ENCODE measurements around the gene ROR1. TPM values are rescaled to one million over a fixed set of nuclear protein-coding genes. Genes with fewer than 3 reads are reported as not detected.

Gene ROR1
- total RNA-seq, 1 donor from 2014 or later, result 6.7 TPM

DNA sequence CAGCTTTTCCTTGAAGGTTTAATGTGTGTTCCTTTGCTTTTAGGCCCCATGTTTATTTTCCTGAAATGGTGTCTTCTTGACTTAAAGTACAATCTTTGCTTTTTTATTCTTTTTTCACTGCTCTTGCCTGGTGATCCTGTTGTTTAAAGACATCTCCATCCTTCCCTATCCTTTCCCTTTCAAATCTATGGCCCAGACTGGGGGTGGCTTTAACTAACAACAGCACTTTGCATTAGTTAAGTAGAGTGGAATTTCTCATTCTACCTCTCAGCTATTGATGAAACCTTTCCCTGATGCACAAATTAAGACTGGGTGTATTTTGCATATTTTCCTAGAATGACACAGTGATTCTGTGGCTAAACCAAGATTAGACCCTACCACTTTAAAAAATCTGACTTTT lies 84.3 kb downstream of the ROR1 start:
- H3K36me3 Mint-ChIP-seq (ENCODE audit: low read depth, unreplicated experiment), result no peaks in the 10 kb centered on the region
- H3K9me3 Mint-ChIP-seq (ENCODE audit: unreplicated experiment), result no peaks in the 10 kb centered on the region
- H3K27me3 Mint-ChIP-seq (ENCODE audit: unreplicated experiment), result no peaks in the 10 kb centered on the region
- no peaks in the 10 kb centered on the region for H3K4me1 Mint-ChIP-seq (ENCODE audit: unreplicated experiment)
- H3K4me3 Mint-ChIP-seq (ENCODE audit: unreplicated experiment), result no peak overlapping the region
- TF ChIP-seq, protein P1, sequence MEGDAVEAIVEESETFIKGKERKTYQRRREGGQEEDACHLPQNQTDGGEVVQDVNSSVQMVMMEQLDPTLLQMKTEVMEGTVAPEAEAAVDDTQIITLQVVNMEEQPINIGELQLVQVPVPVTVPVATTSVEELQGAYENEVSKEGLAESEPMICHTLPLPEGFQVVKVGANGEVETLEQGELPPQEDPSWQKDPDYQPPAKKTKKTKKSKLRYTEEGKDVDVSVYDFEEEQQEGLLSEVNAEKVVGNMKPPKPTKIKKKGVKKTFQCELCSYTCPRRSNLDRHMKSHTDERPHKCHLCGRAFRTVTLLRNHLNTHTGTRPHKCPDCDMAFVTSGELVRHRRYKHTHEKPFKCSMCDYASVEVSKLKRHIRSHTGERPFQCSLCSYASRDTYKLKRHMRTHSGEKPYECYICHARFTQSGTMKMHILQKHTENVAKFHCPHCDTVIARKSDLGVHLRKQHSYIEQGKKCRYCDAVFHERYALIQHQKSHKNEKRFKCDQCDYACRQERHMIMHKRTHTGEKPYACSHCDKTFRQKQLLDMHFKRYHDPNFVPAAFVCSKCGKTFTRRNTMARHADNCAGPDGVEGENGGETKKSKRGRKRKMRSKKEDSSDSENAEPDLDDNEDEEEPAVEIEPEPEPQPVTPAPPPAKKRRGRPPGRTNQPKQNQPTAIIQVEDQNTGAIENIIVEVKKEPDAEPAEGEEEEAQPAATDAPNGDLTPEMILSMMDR (IDR thresholded peaks at IDR 0.05; ENCODE audit: unreplicated experiment), result no peak
- no peak for DNase-seq (ENCODE audit: low spot score)
- H3K27ac Mint-ChIP-seq (ENCODE audit: unreplicated experiment), result no peak overlapping the region

DNA sequence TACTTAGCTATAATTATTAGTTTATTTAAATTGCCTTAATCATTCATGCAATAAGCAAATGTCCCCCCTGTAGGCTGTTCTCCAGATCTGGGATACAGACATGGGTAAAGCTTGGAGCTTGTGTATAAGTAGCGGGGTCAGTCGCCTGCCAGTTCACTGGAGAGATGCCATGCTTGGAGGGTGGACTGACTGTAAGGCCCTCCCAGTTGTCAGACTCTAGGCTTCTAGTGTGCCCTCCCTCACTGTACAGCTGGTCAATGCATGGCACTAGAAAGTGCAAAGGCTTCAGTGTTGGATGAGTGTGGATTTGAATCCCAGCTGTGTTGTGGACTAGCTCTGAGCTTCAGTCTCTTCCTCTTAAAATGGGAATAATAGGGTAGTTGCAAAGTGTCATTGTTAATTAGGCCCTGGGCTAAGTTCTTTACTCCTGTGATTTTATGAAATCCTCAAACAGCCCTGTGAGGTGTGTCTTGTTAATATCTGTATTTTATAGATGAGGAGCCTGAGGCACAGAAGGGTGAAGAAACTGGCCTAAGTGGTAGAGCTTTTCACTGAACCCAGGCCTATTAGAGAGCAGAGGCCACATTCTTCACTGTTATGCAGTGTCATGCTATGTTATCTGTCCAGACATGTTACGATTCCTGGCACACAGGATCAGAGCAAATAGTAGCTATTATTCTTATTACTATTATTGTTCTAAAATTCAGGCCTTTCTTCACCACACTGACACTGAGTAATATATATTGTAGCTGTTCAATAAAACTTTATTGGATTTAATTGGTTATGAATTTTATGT lies 85.9 kb downstream of the ROR1 start:
- H3K36me3 Mint-ChIP-seq (ENCODE audit: low read depth, unreplicated experiment), result no peaks in the 10 kb centered on the region
- peaks cover 2% of the 10 kb centered on the region for H3K27me3 Mint-ChIP-seq (ENCODE audit: unreplicated experiment)
- TF ChIP-seq, protein P1 (IDR thresholded peaks at IDR 0.05; ENCODE audit: unreplicated experiment), result no peak
- H3K27ac Mint-ChIP-seq (ENCODE audit: unreplicated experiment), result no peak overlapping the region
- no peak for DNase-seq (ENCODE audit: low spot score)
- no peak overlapping the region for H3K4me3 Mint-ChIP-seq (ENCODE audit: unreplicated experiment)
- H3K4me1 Mint-ChIP-seq (ENCODE audit: unreplicated experiment), result no peaks in the 10 kb centered on the region
- H3K9me3 Mint-ChIP-seq (ENCODE audit: unreplicated experiment), result no peaks in the 10 kb centered on the region

DNA sequence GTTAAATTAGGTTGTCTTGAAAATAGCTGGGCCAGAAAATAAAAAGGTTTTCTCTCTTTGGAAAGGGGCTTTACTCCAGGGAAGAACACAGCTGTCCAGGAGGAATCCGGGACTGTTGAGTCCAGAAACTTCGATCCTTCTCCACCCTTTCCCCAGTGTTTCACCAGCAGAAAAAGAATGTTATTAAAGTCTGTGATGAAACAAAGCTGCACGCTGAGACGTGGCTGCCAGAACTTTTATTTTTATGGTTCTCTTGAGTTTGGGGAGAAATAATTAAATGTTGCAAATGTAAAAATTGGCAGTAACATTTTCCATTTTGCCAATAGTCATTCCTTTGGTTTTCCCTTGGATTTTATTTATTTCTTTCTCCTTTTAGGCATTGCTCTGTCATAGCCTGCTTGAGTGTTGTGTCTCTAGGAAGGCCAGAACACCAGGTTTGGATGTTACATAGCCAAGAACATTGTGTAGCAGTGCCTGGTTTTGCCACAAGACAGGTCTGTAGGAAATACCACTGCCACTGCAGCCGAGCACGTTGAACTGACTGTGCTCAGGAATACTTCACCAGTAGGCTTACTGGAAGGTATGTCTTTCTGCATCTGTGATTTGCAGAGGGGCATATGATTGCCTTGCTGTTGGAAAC lies 87.4 kb downstream of the ROR1 start:
- Mint-ChIP-seq H3K9me3 (ENCODE audit: unreplicated experiment) (no peaks in the 10 kb centered on the region), H3K4me1 (ENCODE audit: unreplicated experiment) (no peaks in the 10 kb centered on the region), H3K36me3 (ENCODE audit: low read depth, unreplicated experiment) (no peaks in the 10 kb centered on the region), H3K27me3 (ENCODE audit: unreplicated experiment) (peaks cover 2% of the 10 kb centered on the region), H3K4me3 (ENCODE audit: unreplicated experiment) (no peak overlapping the region), H3K27ac (ENCODE audit: unreplicated experiment) (no peak overlapping the region)
- TF ChIP-seq, protein P1 (IDR thresholded peaks at IDR 0.05; ENCODE audit: unreplicated experiment), result no peak
- DNase-seq (ENCODE audit: low spot score), result no peak

DNA sequence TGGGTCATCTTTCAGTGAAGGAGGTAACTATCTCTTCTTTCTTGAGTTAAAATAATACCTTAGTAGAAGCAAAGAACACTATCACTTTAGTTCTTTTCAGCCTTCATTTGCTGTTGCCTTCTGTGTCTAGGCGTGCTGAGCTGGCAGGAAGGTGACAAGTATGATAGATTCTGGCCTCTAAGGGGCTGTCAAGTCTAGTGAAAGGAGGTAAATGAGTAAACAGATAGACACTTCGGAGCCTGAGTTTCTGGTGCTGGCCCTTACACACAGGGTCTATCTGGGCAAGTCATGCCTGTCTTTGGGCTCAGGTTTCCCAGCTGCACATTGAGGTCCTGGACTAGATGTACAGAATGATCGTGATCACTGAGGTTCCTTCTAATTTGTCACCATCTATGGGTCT lies 89.3 kb downstream of the ROR1 start:
- H3K4me1 Mint-ChIP-seq (ENCODE audit: unreplicated experiment), result peaks cover 3% of the 10 kb centered on the region
- TF ChIP-seq, protein P1 (IDR thresholded peaks at IDR 0.05; ENCODE audit: unreplicated experiment), result no peak
- H3K9me3 Mint-ChIP-seq (ENCODE audit: unreplicated experiment), result no peaks in the 10 kb centered on the region
- no peak overlapping the region for H3K27ac Mint-ChIP-seq (ENCODE audit: unreplicated experiment)
- no peak for DNase-seq (ENCODE audit: low spot score)
- no peaks in the 10 kb centered on the region for H3K36me3 Mint-ChIP-seq (ENCODE audit: low read depth, unreplicated experiment)
- no peak overlapping the region for H3K4me3 Mint-ChIP-seq (ENCODE audit: unreplicated experiment)
- peaks cover 3% of the 10 kb centered on the region for H3K27me3 Mint-ChIP-seq (ENCODE audit: unreplicated experiment)

DNA sequence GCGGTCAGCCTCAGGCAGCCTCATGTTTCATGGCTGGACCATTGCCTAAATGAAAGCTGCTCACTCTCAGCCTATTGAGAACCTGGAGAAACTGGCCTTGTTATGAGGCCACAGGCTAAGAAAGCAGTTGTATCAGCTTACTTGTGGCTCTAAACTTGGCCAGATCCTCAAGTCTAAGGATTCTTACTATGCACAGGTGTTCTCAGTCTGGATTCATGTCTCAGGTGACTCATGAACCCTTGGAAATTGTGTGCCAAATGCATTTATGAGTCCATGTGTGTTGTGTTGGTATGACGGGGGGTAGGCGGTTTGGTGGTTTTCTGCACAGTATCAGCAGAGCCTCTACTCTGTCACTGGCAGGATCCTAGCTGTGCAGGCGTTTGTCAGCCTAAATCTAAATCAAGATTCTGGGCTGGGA lies 90.4 kb downstream of the ROR1 start:
- H3K9me3 Mint-ChIP-seq (ENCODE audit: unreplicated experiment), result no peaks in the 10 kb centered on the region

More for the DNA sequence above, 90.4 kb downstream of the ROR1 start:
- Mint-ChIP-seq H3K4me1 (ENCODE audit: unreplicated experiment) (peaks cover 3% of the 10 kb centered on the region), H3K27me3 (ENCODE audit: unreplicated experiment) (peaks cover 3% of the 10 kb centered on the region), H3K27ac (ENCODE audit: unreplicated experiment) (no peak overlapping the region), H3K4me3 (ENCODE audit: unreplicated experiment) (no peak overlapping the region), H3K36me3 (ENCODE audit: low read depth, unreplicated experiment) (no peaks in the 10 kb centered on the region)
- TF ChIP-seq, protein P1 (IDR thresholded peaks at IDR 0.05; ENCODE audit: unreplicated experiment), result no peak
- DNase-seq (ENCODE audit: low spot score), result no peak
